ENCODE measurements around the gene GANC. TPM values are rescaled to one million over a fixed set of nuclear protein-coding genes. Genes with fewer than 3 reads are reported as not detected.

GANC gene
- total and polyA plus RNA-seq, 2 experiments from 2014 or later: 7.4 to 12.6 TPM

GRCh38 chr15:42365921-42366550 is 93.0 kb downstream of the GANC start (continued):
- TF ChIP-seq, protein P1, sequence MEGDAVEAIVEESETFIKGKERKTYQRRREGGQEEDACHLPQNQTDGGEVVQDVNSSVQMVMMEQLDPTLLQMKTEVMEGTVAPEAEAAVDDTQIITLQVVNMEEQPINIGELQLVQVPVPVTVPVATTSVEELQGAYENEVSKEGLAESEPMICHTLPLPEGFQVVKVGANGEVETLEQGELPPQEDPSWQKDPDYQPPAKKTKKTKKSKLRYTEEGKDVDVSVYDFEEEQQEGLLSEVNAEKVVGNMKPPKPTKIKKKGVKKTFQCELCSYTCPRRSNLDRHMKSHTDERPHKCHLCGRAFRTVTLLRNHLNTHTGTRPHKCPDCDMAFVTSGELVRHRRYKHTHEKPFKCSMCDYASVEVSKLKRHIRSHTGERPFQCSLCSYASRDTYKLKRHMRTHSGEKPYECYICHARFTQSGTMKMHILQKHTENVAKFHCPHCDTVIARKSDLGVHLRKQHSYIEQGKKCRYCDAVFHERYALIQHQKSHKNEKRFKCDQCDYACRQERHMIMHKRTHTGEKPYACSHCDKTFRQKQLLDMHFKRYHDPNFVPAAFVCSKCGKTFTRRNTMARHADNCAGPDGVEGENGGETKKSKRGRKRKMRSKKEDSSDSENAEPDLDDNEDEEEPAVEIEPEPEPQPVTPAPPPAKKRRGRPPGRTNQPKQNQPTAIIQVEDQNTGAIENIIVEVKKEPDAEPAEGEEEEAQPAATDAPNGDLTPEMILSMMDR (conservative IDR thresholded peaks at IDR 0.05; ENCODE audit: low read depth in 2 of 2): no peak
- TF ChIP-seq, protein P2, sequence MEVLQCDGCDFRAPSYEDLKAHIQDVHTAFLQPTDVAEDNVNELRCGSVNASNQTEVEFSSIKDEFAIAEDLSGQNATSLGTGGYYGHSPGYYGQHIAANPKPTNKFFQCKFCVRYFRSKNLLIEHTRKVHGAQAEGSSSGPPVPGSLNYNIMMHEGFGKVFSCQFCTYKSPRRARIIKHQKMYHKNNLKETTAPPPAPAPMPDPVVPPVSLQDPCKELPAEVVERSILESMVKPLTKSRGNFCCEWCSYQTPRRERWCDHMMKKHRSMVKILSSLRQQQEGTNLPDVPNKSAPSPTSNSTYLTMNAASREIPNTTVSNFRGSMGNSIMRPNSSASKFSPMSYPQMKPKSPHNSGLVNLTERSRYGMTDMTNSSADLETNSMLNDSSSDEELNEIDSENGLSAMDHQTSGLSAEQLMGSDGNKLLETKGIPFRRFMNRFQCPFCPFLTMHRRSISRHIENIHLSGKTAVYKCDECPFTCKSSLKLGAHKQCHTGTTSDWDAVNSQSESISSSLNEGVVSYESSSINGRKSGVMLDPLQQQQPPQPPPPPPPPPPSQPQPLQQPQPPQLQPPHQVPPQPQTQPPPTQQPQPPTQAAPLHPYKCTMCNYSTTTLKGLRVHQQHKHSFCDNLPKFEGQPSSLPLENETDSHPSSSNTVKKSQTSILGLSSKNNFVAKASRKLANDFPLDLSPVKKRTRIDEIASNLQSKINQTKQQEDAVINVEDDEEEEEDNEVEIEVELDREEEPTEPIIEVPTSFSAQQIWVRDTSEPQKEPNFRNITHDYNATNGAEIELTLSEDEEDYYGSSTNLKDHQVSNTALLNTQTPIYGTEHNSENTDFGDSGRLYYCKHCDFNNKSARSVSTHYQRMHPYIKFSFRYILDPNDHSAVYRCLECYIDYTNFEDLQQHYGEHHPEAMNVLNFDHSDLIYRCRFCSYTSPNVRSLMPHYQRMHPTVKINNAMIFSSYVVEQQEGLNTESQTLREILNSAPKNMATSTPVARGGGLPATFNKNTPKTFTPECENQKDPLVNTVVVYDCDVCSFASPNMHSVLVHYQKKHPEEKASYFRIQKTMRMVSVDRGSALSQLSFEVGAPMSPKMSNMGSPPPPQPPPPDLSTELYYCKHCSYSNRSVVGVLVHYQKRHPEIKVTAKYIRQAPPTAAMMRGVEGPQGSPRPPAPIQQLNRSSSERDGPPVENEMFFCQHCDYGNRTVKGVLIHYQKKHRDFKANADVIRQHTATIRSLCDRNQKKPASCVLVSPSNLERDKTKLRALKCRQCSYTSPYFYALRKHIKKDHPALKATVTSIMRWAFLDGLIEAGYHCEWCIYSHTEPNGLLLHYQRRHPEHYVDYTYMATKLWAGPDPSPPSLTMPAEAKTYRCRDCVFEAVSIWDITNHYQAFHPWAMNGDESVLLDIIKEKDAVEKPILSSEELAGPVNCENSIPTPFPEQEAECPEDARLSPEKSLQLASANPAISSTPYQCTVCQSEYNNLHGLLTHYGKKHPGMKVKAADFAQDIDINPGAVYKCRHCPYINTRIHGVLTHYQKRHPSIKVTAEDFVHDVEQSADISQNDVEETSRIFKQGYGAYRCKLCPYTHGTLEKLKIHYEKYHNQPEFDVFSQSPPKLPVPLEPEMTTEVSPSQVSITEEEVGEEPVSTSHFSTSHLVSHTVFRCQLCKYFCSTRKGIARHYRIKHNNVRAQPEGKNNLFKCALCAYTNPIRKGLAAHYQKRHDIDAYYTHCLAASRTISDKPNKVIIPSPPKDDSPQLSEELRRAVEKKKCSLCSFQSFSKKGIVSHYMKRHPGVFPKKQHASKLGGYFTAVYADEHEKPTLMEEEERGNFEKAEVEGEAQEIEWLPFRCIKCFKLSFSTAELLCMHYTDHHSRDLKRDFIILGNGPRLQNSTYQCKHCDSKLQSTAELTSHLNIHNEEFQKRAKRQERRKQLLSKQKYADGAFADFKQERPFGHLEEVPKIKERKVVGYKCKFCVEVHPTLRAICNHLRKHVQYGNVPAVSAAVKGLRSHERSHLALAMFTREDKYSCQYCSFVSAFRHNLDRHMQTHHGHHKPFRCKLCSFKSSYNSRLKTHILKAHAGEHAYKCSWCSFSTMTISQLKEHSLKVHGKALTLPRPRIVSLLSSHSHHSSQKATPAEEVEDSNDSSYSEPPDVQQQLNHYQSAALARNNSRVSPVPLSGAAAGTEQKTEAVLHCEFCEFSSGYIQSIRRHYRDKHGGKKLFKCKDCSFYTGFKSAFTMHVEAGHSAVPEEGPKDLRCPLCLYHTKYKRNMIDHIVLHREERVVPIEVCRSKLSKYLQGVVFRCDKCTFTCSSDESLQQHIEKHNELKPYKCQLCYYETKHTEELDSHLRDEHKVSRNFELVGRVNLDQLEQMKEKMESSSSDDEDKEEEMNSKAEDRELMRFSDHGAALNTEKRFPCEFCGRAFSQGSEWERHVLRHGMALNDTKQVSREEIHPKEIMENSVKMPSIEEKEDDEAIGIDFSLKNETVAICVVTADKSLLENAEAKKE (CRISPR knock-in tag; IDR thresholded peaks at IDR 0.05): no peak

DNA sequence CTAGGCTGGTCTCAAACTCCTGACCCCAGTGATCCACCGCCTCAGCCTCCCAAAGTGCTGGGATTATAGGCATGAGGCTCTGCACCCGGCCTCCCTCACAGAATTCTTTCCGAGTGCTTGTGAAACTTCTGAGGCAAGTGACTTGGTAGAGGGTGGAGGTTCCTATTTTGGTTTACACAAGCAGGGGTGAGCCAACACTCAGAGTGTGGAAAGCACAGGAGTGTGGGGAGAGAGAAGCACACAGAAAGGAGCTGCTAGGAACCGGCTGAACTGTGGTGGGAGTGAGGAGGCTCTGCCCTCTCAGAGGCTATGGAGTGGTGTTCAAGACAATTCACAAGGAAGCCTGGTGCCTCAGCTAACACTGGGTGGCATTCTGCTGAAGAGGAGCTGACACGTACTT is 94.0 kb downstream of the GANC start:
- H3K9me2 ChIP-seq (ENCODE audit: insufficient read depth): peaks cover 31% of the 10 kb centered on the region
- ATAC-seq (no peak), DNase-seq (ENCODE audit: low spot score) (no peak)
- H3K27me3 Mint-ChIP-seq (ENCODE audit: insufficient read depth, low read depth, poor library complexity): peaks cover 6% of the 10 kb centered on the region
- no peaks in the 10 kb centered on the region for H3F3A ChIP-seq (replicated peaks; ENCODE audit: low read depth)
- no peaks in the 10 kb centered on the region for H3K79me2 ChIP-seq (replicated peaks; ENCODE audit: insufficient read depth)
- H3K4me2 ChIP-seq: no peak overlapping the region
- H3K27ac Mint-ChIP-seq: no peak overlapping the region
- peaks cover 19% of the 10 kb centered on the region for H3K4me1 ChIP-seq (ENCODE audit: insufficient read depth)
- no peak overlapping the region for H3K4me3 ChIP-seq
- H4K20me1 ChIP-seq (replicated peaks; ENCODE audit: insufficient read depth): no peaks in the 10 kb centered on the region
- H3K4me1 Mint-ChIP-seq: peaks cover 14% of the 10 kb centered on the region
- H3K4me3 Mint-ChIP-seq: no peak overlapping the region
- H3K9me3 Mint-ChIP-seq: peaks cover 20% of the 10 kb centered on the region
- no peak overlapping the region for H3K27ac ChIP-seq (ENCODE audit: low read depth)
- no peaks in the 10 kb centered on the region; the same call in 1 of the 2 replicates for H3K36me3 ChIP-seq (ENCODE audit: insufficient read depth)
- H2AFZ ChIP-seq: no peak overlapping the region
- peaks cover 11% of the 10 kb centered on the region for H3K36me3 Mint-ChIP-seq (ENCODE audit: low read depth)
- no peaks in the 10 kb centered on the region for H3K27me3 ChIP-seq (ENCODE audit: insufficient read depth)
- TF ChIP-seq, protein P2 (CRISPR knock-in tag; IDR thresholded peaks at IDR 0.05): no peak
- TF ChIP-seq NANOG (IDR thresholded peaks at IDR 0.05; ENCODE audit: borderline replicate concordance): no peak
- no peak for TF ChIP-seq ETS1 (IDR thresholded peaks at IDR 0.05)
- TF ChIP-seq JUNB (IDR thresholded peaks at IDR 0.05; ENCODE audit: unreplicated experiment): no peak

Data from GM23338 (cell line).